ENCODE results near the gene MPP1.
A peak's percentile ranks its signal among the peaks of the same experiment; 100 is the strongest.

The MPP1 gene

DNA sequence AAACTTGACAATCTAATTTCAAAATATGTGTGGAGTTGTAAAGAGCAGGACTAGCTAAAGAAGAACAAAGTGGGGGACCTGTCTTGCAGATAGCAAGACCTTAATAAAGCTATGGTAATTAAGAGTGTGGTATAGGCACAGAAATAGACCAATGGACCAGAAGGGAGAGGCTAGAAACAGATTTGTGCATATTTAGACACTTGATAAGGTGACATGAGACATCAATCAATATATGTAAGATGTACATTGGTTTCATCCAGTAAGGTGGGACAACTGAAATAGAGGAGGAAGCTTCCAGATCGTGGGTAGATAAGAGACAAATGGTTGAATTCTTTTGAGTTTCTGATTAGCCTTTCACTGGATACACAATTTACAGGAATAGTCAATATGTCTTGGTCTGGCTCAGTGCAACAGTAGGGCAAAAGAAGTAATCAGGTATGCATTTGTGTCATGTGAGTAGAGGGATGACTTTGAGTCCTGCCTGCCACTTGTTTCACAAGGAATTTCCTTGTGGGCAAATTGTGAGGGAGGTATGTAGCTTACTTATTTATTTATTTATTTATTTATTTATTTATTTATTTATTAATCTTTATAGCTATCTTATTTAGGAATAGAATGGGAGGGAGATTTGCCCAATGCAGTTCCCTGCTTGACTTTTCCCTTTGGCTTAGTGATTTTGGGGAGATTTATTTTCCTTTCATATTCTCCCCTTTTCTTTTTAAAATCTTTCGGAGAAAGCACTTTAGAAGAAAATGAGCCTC lies 7.2 kb upstream of the MPP1 start:
- DNase-seq: no peak

DNA sequence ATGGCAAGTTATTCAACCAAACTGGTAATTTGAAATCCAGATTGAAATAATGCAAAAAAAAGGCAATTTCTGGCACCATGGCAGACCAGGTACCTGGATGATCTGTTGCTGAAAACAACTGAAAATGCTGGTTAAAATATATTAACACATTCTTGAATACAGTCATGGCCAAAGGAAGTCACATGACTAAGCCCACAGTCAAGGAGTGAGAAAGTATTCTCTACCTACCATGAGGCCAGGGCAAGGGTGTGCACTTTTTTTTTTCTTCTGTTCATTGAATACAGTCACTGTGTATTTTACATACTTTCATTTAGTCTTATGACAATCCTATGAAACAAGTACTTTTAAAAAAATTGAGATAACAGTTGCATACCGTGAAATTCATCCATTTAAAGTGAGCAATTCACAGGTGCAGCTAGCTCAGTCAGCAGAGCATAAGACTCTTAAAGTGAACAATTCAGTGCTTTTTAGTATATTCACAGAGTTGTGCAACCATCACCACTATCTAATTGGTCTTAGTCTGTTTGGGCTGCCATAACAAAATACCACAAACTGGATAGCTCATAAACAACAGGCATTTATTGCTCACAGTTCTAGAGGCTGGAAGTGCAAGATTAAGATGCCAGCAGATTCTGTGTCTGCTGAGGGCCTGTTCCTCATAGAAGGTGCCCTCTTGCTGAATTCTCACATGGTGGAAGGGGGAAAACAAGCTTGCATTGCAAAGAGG lies 4.8 kb upstream of the MPP1 start:
- DNase-seq: peak in 1 of 2 donors; percentile 9

DNA sequence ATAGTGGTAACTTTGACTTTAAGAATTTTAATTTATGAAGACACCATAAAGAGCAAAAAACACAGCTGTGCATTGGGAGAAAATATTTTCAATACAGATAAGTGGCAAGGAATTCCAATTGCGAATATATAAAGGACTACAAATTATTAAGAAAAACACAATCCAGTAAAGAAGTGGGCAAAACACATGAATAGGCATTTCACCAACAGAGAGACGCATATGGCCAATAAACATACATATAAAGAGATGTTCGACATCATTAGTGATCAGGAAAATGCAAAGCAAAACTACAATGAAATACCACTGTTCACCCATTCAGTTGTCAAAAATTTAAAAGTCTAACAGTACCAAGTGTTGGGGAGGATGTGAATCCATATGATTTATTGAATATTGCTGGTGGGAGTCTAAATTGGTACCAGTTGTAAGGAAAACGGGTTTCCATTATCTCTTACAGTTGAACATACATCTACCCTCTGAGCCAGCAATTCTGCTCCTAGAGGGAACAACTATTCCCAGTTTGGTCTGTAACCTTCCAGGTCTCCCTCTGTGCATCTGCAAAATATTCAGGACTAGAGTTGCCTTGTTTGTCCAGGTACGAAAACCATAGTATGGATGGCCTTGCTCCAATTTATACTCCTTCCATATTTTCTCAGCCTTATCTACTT lies 1.7 kb upstream of the MPP1 start:
- no peak for DNase-seq

DNA sequence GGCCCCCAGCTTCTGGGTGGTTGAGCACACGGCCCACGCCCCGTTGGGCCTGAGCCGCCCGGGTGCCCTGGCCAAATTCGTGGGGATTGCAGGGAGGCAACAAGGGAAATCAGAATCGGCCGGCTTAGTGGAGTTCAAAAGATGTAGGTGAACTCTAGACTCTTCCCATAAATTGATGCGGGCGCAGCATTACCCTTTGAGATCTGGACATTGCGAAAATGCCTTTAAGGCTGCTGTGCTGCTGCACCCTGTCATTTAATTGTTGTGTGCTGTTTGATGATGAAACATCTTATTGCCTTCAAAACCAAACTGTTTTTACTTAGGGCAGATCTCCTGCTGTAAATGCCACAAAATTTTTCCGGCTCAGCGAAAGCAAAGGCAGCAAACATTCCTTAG lies 409 bp upstream of the MPP1 start:
- DNase-seq: no peak

DNA sequence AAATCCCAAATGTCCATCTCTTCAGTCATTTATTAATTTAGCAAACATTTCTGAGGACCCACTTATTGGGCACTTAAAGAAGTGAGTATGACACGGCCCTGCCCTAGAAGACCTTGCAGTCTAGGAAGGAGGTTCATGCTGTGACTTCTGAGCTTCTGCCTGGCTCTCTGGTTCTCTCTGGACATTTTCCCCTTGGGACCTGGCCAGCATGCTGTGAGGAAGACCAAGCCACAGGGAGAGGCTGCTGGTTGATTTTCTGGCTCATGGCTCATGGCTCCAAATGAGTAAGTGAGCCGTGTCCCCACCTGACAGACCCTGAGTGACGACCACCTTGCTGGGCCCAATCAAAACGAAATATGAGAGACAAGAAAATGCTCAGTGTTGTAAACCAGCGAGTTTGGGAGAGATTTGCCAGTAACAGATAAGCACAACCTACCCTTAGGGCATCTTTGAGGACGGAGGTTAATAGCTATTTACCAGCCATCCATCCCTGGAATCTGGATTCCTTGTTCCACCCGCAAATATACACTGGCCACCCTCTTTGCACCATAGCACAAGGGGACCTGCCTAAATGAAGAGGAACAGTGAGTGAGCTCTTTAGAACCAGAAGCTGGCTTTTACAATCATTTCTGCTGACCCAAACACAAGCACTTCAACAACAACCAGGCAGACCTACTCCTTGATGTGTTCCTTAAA lies 876 bp downstream of the MPP1 start:
- DNase-seq: no peak

DNA sequence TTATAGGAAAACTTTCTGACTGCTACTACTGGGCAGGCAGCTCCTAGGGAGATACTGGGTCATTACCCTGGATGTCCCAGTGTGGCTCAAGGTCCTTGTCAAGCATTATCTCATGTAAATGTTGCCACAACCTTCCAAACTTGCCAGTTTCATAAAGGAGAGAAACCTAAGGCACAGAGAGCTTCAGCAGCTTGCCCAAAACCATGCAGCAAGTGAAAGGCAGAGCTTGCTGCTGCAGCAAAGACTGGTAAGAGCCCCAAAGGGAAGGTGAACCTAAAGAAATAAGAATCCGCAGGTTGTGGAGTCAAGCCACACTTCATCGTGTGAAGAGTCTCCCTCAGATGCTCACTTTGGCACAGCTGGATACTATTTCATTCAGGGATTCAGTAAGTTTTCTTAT lies 2.3 kb downstream of the MPP1 start:
- no peak for DNase-seq

DNA sequence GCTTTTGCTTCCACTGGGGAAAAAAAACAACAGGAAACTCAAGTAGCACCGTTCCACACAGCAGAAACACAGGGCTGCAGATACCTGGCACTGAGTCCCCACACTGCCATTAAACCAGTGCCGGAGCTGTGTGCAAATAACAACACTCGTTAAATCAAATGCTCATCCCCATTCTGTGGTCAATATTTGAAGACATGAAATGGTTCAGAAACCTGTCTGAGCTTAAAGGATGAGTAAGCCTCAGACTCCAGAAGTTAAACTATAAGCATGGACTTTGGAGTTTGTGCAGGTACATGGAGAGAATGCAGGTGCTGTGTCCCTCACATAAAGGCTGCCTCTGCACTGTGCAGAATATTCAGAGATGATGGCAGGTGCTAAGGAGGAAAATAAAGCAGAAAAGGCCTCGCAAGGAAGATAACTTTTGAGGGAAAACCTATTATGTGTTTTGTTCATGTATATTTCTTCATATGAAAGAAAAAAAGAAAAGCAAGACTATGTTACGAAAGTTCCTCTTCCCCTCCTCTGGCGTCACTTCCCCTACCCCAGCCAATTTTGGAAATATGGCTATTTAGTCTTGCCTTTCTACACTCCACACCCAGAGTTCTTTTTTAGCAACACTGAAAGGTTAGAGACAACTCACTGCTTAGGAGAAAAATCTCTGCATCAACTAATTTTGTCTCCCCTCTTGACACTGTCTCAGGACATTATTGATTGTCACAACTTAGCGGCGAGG lies 4.6 kb downstream of the MPP1 start:
- no peak for DNase-seq

DNA sequence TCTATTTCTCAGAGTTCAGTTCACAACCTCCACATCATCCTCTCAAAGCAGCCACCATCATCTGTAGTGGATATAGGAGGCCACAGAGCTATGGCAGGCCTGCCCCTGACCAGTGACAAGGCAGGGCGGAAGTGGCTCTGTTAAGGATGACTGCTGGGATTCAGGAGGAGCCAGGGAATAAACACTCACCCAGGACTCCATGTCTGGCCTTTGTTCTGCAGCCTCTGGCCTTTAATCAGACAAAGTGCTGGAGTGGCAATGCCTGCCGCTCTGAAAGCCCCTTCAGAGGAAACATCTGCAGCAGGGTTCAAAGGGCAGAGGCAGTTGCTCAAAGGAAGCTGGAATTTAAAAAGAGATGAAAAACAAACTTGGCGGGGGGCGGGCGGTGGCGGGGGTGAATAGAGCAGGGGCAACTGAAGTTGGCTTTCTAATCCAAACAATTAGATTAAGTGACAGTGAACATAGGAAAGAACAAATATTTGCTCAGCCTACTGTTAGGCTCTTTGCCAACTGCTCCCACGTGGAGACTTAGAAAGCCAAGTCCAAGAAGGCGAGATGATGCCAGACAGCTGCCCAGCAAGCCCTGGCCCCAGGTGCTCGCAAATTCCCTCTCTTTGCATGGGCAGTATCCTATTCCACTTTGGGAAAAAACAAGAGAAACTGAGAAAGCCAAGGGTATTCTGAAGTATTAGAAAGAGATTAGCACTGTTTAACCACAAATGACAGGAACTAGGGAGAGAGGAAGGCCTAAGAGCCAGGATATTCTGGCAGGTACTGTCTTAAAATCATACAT lies 5.5 kb downstream of the MPP1 start:
- DNase-seq: no peak

DNA sequence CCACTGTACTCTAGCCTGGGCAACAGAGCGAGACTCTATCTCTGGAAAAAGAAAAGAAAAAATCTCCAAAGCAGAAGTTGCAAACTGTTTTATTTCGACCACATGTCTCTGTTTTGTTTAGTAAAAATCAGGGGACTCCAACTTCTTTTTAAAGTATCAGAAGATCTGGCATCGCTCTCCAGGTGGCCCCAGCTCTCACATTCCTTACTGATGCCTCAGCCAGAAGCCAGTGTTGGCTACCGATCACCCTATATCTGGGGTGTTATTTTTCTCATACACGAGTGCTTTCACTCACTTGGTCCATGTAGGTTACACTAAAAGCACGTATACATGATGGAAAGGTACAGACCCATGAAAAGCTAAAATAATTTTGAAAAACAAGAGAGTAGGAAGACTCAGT lies 8.3 kb downstream of the MPP1 start:
- DNase-seq: no peak

DNA sequence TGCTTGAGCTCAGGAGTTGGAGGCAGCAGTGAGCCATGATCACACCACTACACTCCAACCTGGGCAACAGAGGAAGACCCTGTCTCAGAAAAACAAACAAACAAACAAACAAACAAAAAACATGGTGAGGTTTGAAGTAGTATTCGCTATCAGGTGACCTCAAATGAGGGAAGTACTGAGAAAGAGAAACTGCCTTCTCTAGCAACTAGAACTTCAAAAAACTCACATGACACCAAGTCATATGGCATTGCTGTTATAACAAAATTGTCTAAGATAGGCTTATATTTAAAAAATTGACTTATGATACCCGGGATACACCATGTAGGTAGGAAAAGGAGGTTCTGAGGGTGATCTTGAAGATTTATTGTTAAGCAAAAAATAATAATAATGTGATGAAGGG lies 10.3 kb downstream of the MPP1 start:
- no peak for DNase-seq

DNA sequence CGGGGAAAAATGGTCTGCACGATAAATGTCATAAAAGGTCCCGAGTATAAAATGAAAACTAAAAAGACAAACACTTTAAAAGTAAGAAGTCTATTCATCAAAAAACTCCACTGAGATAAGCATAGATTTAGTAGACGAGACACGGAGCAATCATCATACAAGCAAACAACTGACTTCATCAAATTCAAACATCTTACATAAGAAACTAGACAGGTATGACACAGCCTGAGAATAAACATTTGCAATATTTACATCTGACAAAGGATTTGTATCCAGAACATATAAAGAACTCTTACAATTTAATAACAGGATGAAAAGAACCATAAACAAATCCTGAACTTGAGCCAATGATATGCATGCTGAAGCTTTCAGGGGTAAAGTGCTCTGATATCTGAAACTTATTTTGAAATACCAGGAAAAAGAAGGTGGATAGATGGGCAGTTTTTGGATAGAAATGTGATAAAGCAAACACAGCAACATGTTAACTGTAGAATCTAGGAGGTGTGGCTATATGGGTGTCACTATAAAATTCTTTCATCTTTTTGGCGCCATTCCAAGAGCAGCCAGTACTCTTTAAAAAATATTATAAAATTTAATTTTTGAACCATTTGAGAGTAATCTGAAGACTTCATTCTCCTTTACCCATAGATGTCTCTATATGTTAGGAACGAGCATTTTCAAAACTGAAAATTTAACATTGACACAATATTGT lies 12.0 kb downstream of the MPP1 start:
- DNase-seq: no peak

DNA sequence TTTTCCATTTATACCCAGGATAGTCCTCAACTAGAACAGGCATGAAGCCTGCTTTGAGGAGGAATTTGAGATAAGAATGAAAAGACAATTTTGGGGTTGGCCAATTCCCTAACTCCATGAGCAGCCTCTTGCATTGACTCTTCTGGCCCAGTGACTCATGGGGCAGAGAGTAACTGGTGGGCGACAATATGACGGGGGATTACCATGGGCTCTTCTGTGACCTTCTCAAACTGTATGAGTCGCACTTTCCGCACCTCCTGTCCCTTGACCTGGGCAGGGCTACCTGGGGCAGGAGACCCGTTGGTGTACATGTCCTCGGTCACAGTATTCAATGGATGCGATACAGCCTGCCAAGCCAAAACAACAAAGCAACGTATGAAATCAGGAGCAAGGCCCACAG lies 13.3 kb downstream of the MPP1 start:
- no peak for DNase-seq

DNA sequence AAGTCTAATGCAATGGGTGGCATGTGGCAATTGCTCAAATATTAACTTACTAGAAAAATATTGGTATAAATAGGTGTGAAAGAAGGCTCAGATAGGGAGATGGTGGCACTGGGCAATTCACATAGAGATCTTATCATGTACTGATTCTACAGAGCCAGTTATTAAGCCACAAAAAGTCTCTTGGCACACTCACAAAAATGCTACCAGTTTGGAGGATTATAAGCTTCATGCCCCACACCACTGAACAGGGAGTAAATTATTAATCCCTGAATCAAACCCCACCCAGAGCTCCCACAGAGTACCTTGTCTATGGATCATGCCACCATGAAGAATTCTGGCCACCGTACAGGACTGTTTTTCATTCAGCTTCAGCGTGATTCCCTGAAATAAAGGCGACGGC lies 13.8 kb downstream of the MPP1 start:
- no peak for DNase-seq

DNA sequence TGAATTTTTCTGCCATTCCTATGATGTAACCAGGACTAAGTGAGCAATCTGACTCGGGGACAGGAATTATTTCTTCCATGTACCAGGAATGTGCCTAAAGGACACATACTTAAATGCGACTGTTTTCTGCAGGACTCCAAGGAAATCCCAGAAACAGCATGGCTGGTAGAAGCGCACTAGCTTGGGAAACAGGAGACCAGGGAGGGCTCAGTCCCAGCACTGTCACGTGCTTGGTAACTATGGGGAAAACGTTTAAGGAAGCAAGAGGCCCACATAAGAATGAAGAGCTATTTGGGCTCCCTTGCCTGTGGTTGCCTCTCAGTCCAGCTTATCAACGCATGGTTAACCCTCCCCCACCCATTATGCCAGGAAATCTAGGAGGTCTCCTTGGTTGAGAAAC lies 19.6 kb downstream of the MPP1 start:
- DNase-seq: no peak

DNA sequence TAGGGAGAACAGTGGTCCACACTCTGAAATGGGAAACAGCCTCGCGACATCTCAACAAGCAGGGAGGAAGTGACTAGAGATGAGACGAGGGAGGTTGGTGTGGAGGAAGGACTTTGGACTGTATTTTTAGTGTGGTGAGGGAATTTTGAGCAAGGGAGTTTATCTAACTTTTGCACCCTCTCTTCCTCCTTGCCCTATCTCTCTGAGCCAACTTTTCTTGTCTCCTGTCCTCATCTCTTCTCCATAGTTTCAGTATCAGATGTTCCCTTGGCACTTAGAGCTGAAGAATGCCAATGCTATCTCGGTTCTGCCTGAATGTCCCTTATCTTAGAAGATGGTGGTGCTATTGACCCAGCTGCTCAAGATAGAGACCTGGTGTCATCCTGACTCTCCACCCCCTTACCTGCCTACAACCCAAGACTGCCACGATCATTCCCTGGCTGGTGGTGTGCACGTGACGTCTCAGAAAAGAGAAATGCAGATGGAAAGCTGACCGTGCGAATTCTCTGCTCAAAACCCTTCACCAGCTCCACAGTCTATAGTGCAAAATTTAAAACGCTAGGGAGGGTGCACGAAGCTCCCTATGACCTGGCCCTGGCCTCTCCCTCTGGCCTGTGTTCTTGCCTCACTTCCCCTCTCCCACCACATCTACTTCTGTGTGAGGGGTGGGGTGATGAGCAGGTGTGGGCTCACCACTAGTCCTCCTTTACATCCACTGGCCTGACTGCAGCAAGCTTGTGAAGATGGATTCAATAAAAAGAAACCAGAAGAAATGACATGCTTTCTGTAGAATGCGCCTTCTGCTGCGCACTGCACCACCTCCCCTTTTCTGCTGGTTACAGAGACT lies 20.9 kb downstream of the MPP1 start:
- no peak for DNase-seq

DNA sequence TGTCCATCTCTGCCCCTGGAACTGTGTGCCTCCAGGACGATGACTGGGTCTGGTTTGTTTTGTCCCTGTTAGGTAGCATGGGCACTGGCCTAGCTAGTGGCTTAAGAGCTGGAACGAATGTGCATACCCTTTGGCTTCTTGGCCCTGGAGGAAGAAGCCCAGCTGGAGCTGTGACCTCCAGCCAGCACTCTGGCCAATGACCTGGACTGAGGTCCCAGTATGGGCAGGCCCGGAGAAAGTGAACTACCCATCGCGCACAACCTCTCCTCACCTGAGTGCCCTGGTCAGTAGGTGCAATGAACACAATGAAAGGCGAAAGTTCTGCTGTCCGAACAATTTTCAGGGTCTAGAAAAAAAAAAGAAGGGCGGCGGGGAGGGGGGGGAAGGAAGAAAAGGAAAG lies 24.3 kb downstream of the MPP1 start:
- DNase-seq: no peak

DNA sequence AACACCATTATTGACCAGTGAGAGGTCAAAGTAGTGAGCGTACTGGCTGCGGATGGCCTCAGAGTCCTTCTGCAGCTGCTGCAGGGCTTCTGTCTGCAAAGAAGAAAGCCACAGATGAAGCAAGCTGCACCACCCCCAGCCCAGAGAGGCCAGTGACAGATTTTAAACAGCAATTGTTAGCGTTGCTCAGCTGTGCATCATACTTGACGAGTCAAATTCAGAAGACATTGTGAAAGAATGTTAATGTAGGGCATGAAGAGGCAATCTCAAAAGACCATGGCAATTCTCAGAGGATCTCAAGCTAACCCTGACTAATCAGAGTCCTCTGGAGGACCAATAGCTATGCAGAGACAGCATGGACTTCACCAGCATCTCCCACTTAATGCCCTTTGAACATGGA lies 26.0 kb downstream of the MPP1 start:
- no peak for DNase-seq

DNA sequence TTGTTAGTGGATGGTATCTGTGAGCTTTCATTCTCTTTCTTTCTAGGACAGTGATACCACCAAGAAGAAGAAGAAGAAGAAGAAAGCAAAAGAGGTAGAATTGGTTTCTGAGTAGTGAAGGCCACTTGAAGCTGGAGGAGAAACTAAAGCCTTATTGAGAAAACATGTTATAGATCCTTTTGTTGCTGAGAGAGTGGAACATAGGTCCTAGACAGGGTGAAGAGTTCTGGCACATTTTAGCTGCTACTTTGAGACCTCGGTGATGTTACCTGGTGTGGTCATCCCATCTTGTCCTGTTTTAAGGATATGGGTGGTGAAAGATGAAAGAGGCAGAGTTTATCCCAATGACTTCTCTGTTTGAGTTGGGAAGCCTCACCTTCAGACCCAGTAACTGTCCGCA lies 28.5 kb downstream of the MPP1 start:
- DNase-seq: no peak

DNA sequence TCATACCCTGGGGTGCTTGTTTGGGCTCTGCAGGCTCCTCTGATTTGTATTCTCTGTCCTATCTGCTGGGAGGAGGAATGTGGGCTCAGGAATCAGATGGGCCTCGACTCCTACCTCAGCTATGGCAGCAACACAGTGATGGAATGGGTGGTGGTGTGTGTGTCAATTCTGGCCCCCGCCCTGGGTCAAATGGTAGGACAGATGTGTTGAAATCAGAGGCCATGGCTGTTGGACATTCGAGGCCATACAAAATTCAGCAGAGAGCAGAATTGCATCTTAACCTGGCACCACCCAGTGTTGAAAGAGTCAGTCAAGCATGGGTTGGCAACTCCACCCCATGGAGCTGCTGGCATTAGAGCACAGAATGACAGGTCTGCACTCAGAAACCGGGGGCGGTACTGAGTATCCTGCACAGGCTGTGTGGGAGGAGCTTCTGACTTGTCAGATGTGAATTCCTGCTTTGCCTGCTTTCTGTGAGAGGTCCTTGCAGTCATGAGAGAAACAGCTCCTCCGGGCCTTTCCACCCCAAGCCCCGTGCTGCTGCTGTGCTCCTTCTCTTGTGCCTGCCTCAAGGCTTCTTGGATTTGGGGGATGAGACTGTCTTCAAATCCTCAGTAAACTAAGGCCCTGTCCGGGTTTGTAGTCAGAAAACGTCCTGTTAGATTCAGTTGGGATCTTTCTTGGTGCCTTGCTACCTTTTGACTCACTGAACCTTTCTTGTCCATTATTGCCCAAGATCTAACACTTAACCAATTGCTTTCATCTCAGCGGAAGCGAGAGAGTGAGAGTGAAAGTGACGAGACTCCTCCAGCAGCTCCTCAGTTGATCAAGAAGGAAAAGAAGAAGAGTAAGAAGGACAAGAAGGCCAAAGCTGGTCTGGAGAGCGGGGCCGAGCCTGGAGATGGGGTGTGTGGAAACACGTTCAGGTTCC lies 29.6 kb downstream of the MPP1 start:
- DNase-seq: no peak

Data from CD4-positive, alpha-beta T cell treated with Interferon alpha-2 for 1 hour (primary cell).